DMS53 (cell line): ENCODE measurements around the gene ACACA.

Source experiments
- DNase-seq: peaks from one replicate; lab custom pipeline; 2025; lab: John Stamatoyannopoulos, UW

The ACACA gene

GRCh38 chr17:37133136-37133535 lies 273.5 kb downstream of the ACACA start:
- DNase-seq = no peak

- DNase-seq = no peak
Measured at GRCh38 chr17:37131669-37132611, 274.7 kb downstream of the ACACA start.

- no peak for DNase-seq
Measured at GRCh38 chr17:37130984-37131446, 275.6 kb downstream of the ACACA start.

- DNase-seq = no peak
Measured at GRCh38 chr17:37124821-37125173, 281.8 kb downstream of the ACACA start.

GRCh38 chr17:37123941-37124820 lies 282.5 kb downstream of the ACACA start:
- DNase-seq = no peak

- no peak for DNase-seq
Measured at GRCh38 chr17:37123386-37123785, 283.2 kb downstream of the ACACA start.

- no peak for DNase-seq
Measured at GRCh38 chr17:37121616-37122015, 285.0 kb downstream of the ACACA start.

- DNase-seq = no peak
Measured at GRCh38 chr17:37118366-37119137, 288.1 kb downstream of the ACACA start.

GRCh38 chr17:37117373-37118142 lies 289.1 kb downstream of the ACACA start:
- peak; percentile 64 for DNase-seq

GRCh38 chr17:37116671-37117185 lies 289.9 kb downstream of the ACACA start:
- DNase-seq = no peak

GRCh38 chr17:37111329-37111728 lies 295.3 kb downstream of the ACACA start:
- no peak for DNase-seq

- DNase-seq = no peak
Measured at GRCh38 chr17:37110746-37111145, 295.9 kb downstream of the ACACA start.

GRCh38 chr17:37109731-37110710 lies 296.6 kb downstream of the ACACA start:
- DNase-seq = no peak

- no peak for DNase-seq
Measured at GRCh38 chr17:37109106-37109505, 297.5 kb downstream of the ACACA start.

- no peak for DNase-seq
Measured at GRCh38 chr17:37107406-37108083, 299.1 kb downstream of the ACACA start.

GRCh38 chr17:37106049-37106448 lies 300.6 kb downstream of the ACACA start:
- DNase-seq = no peak

GRCh38 chr17:37103231-37103630 lies 303.4 kb downstream of the ACACA start:
- no peak for DNase-seq

GRCh38 chr17:37101306-37101705 lies 305.3 kb downstream of the ACACA start:
- no peak for DNase-seq

- no peak for DNase-seq
Measured at GRCh38 chr17:37100231-37100630, 306.4 kb downstream of the ACACA start.
